Left ventricle myocardium inferior (tissue), 1 donor: ENCODE results near the gene REXO2. TPM values are rescaled to one million over a fixed set of nuclear protein-coding genes. Genes with fewer than 3 reads are reported as not detected.

Experiments used
- DNase-seq: peaks from one replicate; pipeline ENCODE4 v3.0.0-alpha.2; 2020
- H3K27ac ChIP-seq: fragments of 200-600 bp; replicated peaks from 2 replicates; pipeline ENCODE4 v1.8.0; 2021
- H3K27me3 ChIP-seq: fragments of 200-600 bp; 2 replicates; pipeline ENCODE4 v1.8.0; 2021; ENCODE audit warnings: low read depth
- H3K36me3 ChIP-seq: fragments of 200-600 bp; 2 replicates; pipeline ENCODE4 v1.8.0; 2021
- H3K4me1 ChIP-seq: fragments of 200-600 bp; 2 replicates; pipeline ENCODE4 v1.8.0; 2021
- H3K4me3 ChIP-seq: fragments of 200-600 bp; 2 replicates; pipeline ENCODE4 v1.8.0; 2021; ENCODE audit warnings: mild to moderate bottlenecking, moderate library complexity
- H3K9me3 ChIP-seq: fragments of 200-600 bp; replicated peaks from 2 replicates; pipeline ENCODE4 v1.8.0; 2021
- intact Hi-C: fragments of 100-400 bp; cut with micrococcal nuclease; formaldehyde crosslinking; loops from one replicate; pipeline ENCODE4 v1.11.0; 2022
- total RNA-seq: library from RNA; stranded (reverse); fragmentation: NEBNext Ultra II Directional; extraction: Animal tissue kit (Norgen Biotek cat#: 25700); gene quantifications from one replicate; pipeline ENCODE4 v1.2.1, GENCODE V29; 2021
- TF ChIP-seq, protein P1 (sequence below): fragments of 200-600 bp; IDR thresholded peaks from 2 replicates; pipeline ENCODE4 v1.8.0; 2021; ENCODE audit warnings: antibody characterized with exemption, mild to moderate bottlenecking, borderline replicate concordance
- donor health status: DM: no; HTN: yes; CAD: no; lungs with severe emphysema.

Gene REXO2
- total RNA-seq, 1 donor from 2014 or later = 182 TPM

DNA sequence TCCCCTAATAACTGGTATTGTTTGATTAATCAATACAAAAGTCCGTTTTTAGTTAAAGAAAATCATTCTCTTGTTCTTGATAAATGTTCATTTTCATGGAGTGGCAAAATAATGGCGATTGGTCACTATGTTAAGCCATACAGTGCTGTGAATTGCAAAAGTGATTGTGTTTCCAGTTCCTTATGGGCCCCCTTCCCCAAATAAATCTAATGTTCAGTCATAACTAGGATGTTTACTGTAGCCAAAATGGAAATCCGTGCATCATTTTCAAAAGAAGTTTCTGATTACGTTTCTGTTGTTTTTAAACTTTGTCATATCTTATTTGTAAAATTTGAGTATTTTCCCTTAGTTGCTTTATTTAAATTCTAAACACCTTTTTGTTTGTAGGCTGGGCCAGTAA is 38.0 kb upstream of the REXO2 start:
- Histone ChIP-seq H3K9me3 (no peaks in the 10 kb centered on the region), H3K36me3 (peaks cover 13% of the 10 kb centered on the region), H3K4me3 (peak overlapping the region; percentile 84), H3K27me3 (no peaks in the 10 kb centered on the region), H3K27ac (peak overlapping the region; percentile 98), H3K4me1 (peaks cover 87% of the 10 kb centered on the region)
- TF ChIP-seq, protein P1, sequence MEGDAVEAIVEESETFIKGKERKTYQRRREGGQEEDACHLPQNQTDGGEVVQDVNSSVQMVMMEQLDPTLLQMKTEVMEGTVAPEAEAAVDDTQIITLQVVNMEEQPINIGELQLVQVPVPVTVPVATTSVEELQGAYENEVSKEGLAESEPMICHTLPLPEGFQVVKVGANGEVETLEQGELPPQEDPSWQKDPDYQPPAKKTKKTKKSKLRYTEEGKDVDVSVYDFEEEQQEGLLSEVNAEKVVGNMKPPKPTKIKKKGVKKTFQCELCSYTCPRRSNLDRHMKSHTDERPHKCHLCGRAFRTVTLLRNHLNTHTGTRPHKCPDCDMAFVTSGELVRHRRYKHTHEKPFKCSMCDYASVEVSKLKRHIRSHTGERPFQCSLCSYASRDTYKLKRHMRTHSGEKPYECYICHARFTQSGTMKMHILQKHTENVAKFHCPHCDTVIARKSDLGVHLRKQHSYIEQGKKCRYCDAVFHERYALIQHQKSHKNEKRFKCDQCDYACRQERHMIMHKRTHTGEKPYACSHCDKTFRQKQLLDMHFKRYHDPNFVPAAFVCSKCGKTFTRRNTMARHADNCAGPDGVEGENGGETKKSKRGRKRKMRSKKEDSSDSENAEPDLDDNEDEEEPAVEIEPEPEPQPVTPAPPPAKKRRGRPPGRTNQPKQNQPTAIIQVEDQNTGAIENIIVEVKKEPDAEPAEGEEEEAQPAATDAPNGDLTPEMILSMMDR = no peak
- intact Hi-C loops = no loop called here
- no peak for DNase-seq

DNA sequence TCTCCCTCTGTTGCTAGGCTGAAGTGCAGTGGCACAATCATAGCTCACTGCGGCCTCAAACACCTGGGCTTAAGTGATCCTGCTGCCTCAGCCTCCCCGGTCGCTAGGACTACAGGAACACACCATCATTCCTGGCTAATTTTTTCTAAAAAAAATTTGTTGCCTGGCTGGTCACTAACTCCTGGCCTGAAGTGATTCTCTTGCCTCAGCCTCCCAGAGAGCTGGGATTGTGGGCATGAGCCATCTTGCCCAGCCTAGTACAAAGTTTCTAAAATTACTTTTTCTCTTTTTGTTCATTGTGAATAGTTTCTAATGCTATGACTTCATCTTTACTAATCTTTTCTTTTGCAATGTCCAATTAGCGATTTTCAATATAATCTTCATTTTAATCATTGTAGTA is 26.3 kb upstream of the REXO2 start:
- no peaks in the 10 kb centered on the region for H3K27me3 ChIP-seq
- intact Hi-C loops = no loop called here
- H3K4me3 ChIP-seq = no peak overlapping the region
- no peak for DNase-seq
- H3K9me3 ChIP-seq = no peaks in the 10 kb centered on the region
- peaks cover 39% of the 10 kb centered on the region for H3K36me3 ChIP-seq
- TF ChIP-seq, protein P1 = no peak
- peaks cover 12% of the 10 kb centered on the region for H3K4me1 ChIP-seq
- no peak overlapping the region for H3K27ac ChIP-seq

DNA sequence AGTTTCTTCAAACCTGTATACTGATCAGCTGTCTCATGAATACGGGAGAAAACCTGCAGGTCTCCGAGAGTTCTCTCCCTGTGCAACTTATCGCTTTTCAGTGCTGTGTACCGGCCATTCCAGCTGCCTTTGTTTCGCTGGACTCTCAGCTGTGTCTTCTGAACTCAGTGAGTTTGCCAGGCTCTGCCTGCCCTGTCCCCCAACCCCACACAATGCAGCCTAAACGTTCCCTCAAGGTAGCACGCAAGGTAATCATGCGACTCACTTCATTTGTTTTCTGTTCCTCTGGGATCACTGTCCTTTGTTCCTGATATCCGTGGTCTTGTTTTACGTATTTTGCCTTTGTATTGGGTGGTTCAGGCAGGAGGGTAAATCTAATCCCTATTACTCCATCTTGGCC is 25.3 kb upstream of the REXO2 start:
- TF ChIP-seq, protein P1 = no peak
- peaks cover 12% of the 10 kb centered on the region for H3K4me1 ChIP-seq
- intact Hi-C loops = no loop called here

DNA sequence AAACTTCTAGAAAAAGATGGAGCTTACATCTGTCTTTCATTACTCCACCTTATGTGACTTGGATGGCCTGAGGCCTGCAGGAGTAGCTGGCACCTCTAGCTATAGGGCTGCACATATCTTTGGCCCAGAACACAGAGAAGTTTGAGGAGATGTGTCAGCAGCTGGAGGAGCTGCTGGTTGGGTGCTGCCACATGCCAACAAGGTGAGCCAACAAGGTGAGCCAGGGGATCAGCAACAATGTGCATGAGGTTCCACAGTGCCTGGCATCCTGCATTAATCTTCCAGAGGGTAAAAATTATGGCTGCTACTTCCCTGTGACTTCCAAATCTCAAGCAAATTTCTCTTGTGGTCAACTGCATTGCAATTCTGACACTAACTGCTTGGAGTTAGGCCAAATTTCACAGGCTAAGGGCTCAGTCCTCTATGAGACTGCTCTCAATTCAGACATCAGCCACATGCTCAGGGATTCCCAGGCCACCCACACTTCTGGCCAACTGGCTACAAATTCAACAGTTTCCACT is 22.8 kb upstream of the REXO2 start:
- no peak overlapping the region for H3K27ac ChIP-seq
- H3K9me3 ChIP-seq = no peaks in the 10 kb centered on the region
- H3K4me3 ChIP-seq = no peak overlapping the region
- H3K36me3 ChIP-seq = peaks cover 10% of the 10 kb centered on the region
- H3K27me3 ChIP-seq = no peaks in the 10 kb centered on the region
- DNase-seq = no peak
- peaks cover 12% of the 10 kb centered on the region for H3K4me1 ChIP-seq
- intact Hi-C loops = no loop called here
- TF ChIP-seq, protein P1 = no peak

More for the DNA sequence above, 25.3 kb upstream of the REXO2 start:
- DNase-seq = no peak
- no peaks in the 10 kb centered on the region for H3K27me3 ChIP-seq
- H3K36me3 ChIP-seq = peaks cover 30% of the 10 kb centered on the region
- no peak overlapping the region for H3K27ac ChIP-seq
- H3K9me3 ChIP-seq = no peaks in the 10 kb centered on the region
- no peak overlapping the region for H3K4me3 ChIP-seq

DNA sequence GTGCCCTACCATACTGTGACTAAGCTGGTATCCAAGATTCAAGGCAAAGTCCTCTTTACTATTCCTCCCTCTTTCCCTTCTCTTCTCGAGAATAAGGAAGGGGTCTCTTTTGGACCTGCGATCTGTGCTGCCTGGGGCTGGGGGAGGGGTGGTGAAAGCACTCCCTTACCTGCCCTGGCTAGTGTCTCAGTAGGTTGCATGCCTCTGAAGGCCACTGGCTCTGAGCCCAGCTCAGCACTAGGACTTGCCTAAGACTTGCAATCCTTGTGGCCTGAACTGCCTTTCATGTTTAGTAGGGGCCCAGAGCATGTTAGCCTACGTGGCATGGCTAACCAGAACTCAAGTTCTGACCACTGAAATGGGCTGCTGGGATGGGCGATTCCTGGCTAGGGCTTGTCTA is 13.0 kb upstream of the REXO2 start:
- Histone ChIP-seq H3K4me3 (no peak overlapping the region), H3K9me3 (peaks cover 6% of the 10 kb centered on the region), H3K27ac (no peak overlapping the region), H3K36me3 (peaks cover 13% of the 10 kb centered on the region), H3K27me3 (no peaks in the 10 kb centered on the region), H3K4me1 (no peaks in the 10 kb centered on the region)
- DNase-seq = no peak
- TF ChIP-seq, protein P1 = no peak
- intact Hi-C loops = no loop called here
